ENCODE results near the gene ASPHD2. TPM values are rescaled to one million over a fixed set of nuclear protein-coding genes. Genes with fewer than 3 reads are reported as not detected.

ASPHD2 gene
- total and polyA plus RNA-seq, 10 of the 15 experiments (the other 5 are each of a cell fraction or from before 2014, with no cell fraction given), result 1.6 to 10.6 (median 5.2) TPM

DNA sequence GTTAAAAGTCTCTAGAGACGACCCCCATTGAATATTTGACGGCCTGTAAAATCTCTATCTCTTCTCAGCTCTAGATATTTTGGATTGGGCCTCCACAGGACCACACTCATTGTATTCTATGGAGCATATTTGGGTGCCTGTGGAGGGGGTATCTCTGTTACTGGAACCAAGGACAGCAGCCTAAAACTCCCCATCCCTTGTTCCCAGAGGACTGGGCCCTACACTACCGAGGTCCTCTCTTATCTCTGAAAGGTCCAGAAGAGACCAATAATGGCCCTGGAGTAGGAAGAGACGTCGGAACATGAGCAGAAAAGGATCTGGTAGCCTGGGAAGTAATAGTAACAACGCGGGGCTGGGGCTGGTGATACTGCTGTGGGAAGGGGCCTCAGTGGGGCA, 54.0 kb downstream of the ASPHD2 start:
- Histone ChIP-seq H3K27me3 (replicated peaks in 1 of 2; ENCODE audit: control insufficient read depth in 2 of 2, insufficient read depth in 2 of 2, low read length in 1 of 2) (no peaks in the 10 kb centered on the region), H2AFZ (ENCODE audit: control insufficient read depth, low read depth, low read length) (peak overlapping the region; percentile 82), H3K4me1 (ENCODE audit: control insufficient read depth, insufficient read depth, low read length) (peaks cover 29% of the 10 kb centered on the region), H3K79me2 (ENCODE audit: control insufficient read depth, insufficient read depth, low read length) (peaks cover 56% of the 10 kb centered on the region), H3K9ac (ENCODE audit: control insufficient read depth, insufficient read depth, low read length) (peak overlapping the region; percentile 85), H3K4me2 (ENCODE audit: control insufficient read depth, insufficient read depth) (peak overlapping the region; percentile 86), H3K9me3 (replicated peaks; ENCODE audit: control insufficient read depth, insufficient read depth, low read length) (no peaks in the 10 kb centered on the region), H3K36me3 (ENCODE audit: control insufficient read depth in 2 of 2, insufficient read depth in 2 of 2, low read length in 1 of 2) (no peaks in the 10 kb centered on the region; a peak in 1 of 4 replicates), H3K27ac (ENCODE audit: control insufficient read depth, insufficient read depth) (peak overlapping the region; percentile 88), H4K20me1 (ENCODE audit: control insufficient read depth, insufficient read depth) (no peaks in the 10 kb centered on the region), H3K4me3 (peak overlapping the region; percentile 97)
- ATAC-seq (peak; percentile 6), DNase-seq (ENCODE audit: low read depth, low spot score) (no peak), FAIRE-seq (no peak)
- ChIA-PET SMC1A (ENCODE audit: uncharacterized antibody, unreplicated experiment) (interaction anchor here (0.6 to 2.3 kb wide), 6 partner anchors 19 to 328 kb away, joined by 3 to 15 read pairs (median 6); no protein-coding TSS in a partner anchor), RAD21 (ENCODE audit: unreplicated experiment) (interaction anchor here (0.7 to 2.4 kb wide), 6 partner anchors 20 to 190 kb away, joined by 3 to 7 read pairs (median 4); no protein-coding TSS in a partner anchor), POLR2A (interaction anchor here (0.5 to 3.6 kb wide), 10 partner anchors 9 to 191 kb away, joined by 3 to 18 read pairs (median 4); no protein-coding TSS in a partner anchor), CTCF (interaction anchor here (0.6 to 7.1 kb wide), 7 partner anchors 19 to 1436 kb away, joined by 3 to 47 read pairs (median 14); partner anchors contain the start of gene PITPNB)
- intact Hi-C loops (cut with micrococcal nuclease; ENCODE audit: unreplicated experiment), result loop anchor here (5.0 kb wide), 1 partner anchor 51 kb away; no protein-coding TSS in a partner anchor
- BruUV-seq (replicated peaks), result no TSS peak
- in situ Hi-C loops (cut with MboI), result no loop called here
- 8% methylated on average over 7 of the region's 7 CpGs for WGBS (ENCODE audit: insufficient coverage, insufficient replicate concordance, low lambda C conversion rate, missing lambda C conversion rate)
- no peak for TF ChIP-seq ZSCAN29 (IDR thresholded peaks at IDR 0.05)
- TF ChIP-seq, protein P1, sequence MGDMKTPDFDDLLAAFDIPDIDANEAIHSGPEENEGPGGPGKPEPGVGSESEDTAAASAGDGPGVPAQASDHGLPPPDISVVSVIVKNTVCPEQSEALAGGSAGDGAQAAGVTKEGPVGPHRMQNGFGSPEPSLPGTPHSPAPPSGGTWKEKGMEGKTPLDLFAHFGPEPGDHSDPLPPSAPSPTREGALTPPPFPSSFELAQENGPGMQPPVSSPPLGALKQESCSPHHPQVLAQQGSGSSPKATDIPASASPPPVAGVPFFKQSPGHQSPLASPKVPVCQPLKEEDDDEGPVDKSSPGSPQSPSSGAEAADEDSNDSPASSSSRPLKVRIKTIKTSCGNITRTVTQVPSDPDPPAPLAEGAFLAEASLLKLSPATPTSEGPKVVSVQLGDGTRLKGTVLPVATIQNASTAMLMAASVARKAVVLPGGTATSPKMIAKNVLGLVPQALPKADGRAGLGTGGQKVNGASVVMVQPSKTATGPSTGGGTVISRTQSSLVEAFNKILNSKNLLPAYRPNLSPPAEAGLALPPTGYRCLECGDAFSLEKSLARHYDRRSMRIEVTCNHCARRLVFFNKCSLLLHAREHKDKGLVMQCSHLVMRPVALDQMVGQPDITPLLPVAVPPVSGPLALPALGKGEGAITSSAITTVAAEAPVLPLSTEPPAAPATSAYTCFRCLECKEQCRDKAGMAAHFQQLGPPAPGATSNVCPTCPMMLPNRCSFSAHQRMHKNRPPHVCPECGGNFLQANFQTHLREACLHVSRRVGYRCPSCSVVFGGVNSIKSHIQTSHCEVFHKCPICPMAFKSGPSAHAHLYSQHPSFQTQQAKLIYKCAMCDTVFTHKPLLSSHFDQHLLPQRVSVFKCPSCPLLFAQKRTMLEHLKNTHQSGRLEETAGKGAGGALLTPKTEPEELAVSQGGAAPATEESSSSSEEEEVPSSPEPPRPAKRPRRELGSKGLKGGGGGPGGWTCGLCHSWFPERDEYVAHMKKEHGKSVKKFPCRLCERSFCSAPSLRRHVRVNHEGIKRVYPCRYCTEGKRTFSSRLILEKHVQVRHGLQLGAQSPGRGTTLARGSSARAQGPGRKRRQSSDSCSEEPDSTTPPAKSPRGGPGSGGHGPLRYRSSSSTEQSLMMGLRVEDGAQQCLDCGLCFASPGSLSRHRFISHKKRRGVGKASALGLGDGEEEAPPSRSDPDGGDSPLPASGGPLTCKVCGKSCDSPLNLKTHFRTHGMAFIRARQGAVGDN (IDR thresholded peaks at IDR 0.05), result no peak
- TF ChIP-seq, protein P2, sequence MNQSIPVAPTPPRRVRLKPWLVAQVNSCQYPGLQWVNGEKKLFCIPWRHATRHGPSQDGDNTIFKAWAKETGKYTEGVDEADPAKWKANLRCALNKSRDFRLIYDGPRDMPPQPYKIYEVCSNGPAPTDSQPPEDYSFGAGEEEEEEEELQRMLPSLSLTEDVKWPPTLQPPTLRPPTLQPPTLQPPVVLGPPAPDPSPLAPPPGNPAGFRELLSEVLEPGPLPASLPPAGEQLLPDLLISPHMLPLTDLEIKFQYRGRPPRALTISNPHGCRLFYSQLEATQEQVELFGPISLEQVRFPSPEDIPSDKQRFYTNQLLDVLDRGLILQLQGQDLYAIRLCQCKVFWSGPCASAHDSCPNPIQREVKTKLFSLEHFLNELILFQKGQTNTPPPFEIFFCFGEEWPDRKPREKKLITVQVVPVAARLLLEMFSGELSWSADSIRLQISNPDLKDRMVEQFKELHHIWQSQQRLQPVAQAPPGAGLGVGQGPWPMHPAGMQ (IDR thresholded peaks at IDR 0.05; ENCODE audit: borderline replicate concordance), result no peak
- no peak for TF ChIP-seq SREBF2 (IDR thresholded peaks at IDR 0.05; ENCODE audit: low read length)
- TF ChIP-seq RUNX3 (IDR thresholded peaks at IDR 0.05; ENCODE audit: low read length), result no peak
- TF ChIP-seq, protein P3, sequence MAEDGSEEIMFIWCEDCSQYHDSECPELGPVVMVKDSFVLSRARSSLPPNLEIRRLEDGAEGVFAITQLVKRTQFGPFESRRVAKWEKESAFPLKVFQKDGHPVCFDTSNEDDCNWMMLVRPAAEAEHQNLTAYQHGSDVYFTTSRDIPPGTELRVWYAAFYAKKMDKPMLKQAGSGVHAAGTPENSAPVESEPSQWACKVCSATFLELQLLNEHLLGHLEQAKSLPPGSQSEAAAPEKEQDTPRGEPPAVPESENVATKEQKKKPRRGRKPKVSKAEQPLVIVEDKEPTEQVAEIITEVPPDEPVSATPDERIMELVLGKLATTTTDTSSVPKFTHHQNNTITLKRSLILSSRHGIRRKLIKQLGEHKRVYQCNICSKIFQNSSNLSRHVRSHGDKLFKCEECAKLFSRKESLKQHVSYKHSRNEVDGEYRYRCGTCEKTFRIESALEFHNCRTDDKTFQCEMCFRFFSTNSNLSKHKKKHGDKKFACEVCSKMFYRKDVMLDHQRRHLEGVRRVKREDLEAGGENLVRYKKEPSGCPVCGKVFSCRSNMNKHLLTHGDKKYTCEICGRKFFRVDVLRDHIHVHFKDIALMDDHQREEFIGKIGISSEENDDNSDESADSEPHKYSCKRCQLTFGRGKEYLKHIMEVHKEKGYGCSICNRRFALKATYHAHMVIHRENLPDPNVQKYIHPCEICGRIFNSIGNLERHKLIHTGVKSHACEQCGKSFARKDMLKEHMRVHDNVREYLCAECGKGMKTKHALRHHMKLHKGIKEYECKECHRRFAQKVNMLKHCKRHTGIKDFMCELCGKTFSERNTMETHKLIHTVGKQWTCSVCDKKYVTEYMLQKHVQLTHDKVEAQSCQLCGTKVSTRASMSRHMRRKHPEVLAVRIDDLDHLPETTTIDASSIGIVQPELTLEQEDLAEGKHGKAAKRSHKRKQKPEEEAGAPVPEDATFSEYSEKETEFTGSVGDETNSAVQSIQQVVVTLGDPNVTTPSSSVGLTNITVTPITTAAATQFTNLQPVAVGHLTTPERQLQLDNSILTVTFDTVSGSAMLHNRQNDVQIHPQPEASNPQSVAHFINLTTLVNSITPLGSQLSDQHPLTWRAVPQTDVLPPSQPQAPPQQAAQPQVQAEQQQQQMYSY (CRISPR knock-in tag; IDR thresholded peaks at IDR 0.05), result no peak
- TF ChIP-seq JUNB (IDR thresholded peaks at IDR 0.05), result no peak
- no peak for TF ChIP-seq YBX1 (IDR thresholded peaks at IDR 0.05)
- 0 out of 2 replicates have a peak, but pooled peaks have one; percentile 13 for TF ChIP-seq RCOR1 (conservative IDR thresholded peaks at IDR 0.05; ENCODE audit: low read depth, low read length)
- no peak for TF ChIP-seq JUND (IDR thresholded peaks at IDR 0.05; ENCODE audit: low read depth, low read length)
- TF ChIP-seq SREBF1 (IDR thresholded peaks at IDR 0.05; ENCODE audit: low read length), result no peak
- TF ChIP-seq RAD21 (IDR thresholded peaks at IDR 0.05; ENCODE audit: insufficient read depth, low read depth, low read length), result no peak
- TF ChIP-seq SMAD5 (IDR thresholded peaks at IDR 0.05; ENCODE audit: low read depth), result no peak
